Measurements from ENCODE around the gene LNPK.

DNA sequence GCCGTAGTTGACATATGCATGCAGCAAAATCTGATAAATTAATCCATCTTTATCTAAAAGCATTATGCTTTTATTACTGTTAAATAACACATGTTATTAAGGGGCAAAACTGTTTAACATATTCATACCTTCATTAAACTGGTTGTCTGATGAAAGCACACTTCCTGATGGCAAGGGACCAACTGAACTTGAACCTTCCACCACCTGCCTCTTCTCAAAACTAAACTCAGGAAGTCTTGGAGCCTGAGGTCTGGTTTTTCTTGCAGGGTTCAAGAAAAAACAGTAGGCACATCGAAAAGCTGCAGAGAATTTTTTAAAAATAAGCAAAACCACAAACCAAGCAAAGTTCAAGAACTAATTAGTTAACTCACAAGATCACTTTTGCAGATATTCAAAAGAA, 64.9 kb downstream of the LNPK start:
- TF ChIP-seq, protein P1, sequence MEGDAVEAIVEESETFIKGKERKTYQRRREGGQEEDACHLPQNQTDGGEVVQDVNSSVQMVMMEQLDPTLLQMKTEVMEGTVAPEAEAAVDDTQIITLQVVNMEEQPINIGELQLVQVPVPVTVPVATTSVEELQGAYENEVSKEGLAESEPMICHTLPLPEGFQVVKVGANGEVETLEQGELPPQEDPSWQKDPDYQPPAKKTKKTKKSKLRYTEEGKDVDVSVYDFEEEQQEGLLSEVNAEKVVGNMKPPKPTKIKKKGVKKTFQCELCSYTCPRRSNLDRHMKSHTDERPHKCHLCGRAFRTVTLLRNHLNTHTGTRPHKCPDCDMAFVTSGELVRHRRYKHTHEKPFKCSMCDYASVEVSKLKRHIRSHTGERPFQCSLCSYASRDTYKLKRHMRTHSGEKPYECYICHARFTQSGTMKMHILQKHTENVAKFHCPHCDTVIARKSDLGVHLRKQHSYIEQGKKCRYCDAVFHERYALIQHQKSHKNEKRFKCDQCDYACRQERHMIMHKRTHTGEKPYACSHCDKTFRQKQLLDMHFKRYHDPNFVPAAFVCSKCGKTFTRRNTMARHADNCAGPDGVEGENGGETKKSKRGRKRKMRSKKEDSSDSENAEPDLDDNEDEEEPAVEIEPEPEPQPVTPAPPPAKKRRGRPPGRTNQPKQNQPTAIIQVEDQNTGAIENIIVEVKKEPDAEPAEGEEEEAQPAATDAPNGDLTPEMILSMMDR (conservative IDR thresholded peaks at IDR 0.05; ENCODE audit: low read depth, low read length): no peak
- TF ChIP-seq EZH2 (IDR thresholded peaks at IDR 0.05; ENCODE audit: low read length, unreplicated experiment): no peak
